Measurements from ENCODE around the gene ATCAY.
"Not testable (repeated sequence)": the region's sequence is repeated elsewhere in the genome, so short reads cannot be mapped to it uniquely, and the experiment has no call there.

ATCAY gene

DNA sequence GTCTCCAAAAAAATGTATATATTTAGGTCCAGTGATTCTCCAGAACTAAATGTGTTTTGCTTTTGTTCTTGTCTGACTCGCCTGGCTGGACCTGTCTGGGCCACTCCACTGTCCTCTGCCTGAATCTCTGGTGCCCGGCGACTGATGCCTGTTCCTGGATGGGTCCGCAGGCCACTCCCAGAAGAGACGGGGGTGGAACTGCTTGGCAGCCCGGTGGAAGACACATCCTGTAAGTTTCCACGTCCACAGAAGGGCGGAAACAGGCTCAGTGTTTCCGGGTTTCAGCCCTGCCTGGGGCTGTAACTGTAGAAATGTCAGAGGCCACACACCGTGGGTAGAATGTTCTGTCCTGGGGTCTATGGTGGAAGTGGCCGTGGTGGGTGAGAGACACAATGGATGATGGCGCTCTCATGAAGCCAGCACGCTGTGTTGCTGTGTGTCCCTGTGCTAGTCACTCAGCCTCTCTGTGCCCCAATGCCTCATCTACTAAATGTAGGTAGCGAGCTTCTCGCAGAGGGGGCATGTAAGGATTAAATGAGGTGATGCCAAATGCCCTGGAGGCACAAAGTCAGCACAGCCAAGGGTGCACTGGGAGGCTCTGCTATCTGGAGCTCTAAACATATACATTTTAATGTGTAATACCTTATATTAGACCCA, 22.0 kb downstream of the ATCAY start:
- no peak for DNase-seq (ENCODE audit: low read depth)

DNA sequence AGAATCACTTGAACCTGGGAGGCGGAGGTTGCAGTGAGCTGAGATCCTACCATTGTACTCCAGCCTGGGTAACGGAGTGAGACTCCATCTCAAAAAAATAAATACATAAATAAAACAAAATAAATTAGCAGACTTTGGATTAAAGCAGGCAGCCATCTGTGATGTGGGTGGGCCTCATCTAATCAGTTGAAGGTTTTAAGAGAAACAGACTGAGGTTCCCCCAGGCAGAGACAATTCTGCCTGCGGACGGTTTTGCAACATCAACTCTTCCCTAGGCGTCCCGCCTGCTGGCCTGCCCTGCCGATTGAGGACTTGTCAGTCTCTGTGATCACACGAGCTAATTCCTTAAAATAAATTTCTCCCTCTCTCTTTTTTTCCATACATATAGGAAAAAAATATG, 23.7 kb downstream of the ATCAY start:
- no peak for DNase-seq (ENCODE audit: low read depth)

DNA sequence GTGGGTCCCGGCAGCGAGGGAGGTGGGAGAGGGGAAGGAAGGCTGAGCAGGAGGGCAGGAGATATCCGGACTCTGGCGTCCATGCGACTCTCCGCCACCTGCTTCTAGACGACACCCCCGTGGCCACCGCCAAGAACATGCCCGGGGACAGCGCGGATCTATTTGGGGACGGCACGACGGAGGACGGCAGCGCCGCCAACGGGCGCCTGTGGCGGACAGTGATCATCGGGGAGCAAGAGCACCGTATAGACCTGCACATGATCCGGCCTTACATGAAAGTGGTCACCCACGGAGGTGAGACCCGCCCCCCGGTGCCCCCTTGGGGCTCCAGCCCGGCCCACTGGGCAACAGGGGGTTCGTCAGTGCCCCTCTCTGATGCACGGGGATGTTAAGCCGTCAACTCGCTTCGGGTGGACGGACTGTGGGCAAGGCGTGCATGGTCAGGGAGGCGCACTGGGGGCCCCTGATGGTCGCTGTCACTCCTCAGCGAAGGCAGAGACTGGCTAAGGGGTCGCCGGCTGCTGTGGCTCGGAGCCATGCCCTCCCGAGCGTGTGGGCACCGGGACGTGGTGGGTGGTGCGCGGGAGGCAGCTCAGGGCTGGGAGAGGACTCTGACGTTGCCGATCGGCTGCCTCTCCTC, 27.3 kb downstream of the ATCAY start:
- DNase-seq (ENCODE audit: low read depth): no peak

DNA sequence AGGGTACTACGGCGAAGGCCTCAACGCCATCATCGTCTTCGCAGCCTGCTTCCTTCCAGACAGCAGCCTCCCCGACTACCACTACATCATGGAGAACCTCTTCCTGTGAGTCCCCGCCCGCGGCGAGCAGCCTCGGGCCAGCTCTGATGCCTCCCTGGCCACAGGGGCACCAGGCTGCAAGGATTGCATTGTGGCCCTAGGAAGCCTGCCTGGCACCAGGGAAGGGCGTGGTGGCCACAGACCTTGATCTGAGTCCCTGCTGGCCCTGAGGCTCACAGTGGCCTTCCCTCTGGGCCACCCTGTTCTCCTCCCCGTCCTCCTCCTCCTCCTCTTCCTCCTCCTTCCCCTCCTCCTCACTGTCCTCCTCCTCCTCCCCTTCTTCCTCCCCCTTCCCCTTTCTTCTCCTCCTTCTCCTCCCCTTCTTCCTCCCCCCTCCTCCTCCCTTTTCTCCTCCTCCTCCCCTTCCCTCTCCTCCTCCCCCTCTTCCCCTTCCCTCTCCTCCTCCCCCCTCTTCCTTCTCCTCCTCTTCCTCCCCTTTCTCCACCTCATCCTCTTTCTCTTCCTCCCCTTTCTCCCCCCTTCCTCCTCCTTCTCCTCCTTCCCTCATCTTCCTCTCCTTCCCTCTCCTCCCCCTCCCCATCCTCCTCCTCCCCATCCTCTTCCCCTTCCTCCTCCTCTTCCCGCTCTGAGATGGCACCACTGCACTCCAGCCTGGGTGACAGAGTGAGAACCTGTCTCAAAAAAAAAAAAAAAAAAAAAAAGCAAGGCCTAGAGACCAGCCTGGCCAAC, 28.0 kb downstream of the ATCAY start:
- no peak for DNase-seq (ENCODE audit: low read depth)

DNA sequence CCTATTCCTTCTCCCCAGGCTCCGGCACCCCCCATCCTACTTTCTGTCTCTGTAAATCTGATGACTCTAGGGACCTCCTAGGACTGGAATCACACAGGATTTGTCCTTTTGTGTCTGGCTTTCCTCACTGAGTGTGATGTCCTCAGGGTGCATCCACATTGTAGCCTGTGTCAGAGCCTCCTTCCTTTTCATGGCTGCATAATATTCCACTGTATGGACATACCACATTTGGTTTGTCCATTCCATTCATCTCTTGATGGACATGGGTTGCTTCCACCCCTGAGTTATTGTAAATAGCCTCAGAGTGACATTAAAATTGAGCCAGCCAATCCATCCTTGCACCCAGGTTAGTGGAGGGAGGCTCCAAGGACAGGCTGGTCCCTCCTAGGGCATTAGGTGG, 29.6 kb downstream of the ATCAY start:
- DNase-seq (ENCODE audit: low read depth): no peak

DNA sequence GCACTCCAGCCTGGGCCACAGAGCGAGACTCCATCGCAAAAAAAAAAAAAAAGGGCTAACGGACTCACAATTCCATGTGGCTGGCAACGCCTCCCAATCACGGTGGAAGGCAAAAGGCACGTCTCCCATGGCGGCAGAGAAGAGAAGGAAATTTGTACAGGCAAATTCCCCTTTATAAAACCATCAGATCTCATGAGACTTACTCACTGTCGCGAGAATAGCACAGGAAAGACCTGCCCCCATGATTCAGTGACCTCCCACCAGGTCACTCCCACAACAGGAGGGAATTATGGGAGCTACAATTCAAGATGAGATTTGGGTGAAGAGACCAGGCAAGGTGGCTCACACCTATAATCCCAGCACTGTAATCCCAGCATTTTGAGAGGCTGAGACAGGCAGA, 33.7 kb downstream of the ATCAY start:
- no peak for DNase-seq (ENCODE audit: low read depth)

DNA sequence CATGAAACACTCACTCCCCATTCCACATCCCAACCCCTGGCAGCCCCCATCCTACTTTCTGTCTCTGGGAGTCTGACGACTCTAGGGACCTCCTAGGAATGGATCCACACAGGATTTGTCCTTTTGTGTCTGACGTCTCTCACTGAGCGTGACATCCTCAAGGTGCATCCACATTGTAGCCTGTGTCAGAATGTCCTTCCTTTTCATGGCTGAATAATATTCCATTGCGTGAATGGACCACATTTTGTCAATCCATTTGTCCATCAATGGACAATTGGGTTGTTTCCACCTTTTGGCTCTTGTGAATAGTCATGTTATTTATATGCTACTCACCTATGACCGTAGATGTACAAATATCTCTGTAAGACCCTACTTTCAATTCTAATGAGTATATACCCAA, 35.5 kb downstream of the ATCAY start:
- DNase-seq (ENCODE audit: low read depth): no peak

DNA sequence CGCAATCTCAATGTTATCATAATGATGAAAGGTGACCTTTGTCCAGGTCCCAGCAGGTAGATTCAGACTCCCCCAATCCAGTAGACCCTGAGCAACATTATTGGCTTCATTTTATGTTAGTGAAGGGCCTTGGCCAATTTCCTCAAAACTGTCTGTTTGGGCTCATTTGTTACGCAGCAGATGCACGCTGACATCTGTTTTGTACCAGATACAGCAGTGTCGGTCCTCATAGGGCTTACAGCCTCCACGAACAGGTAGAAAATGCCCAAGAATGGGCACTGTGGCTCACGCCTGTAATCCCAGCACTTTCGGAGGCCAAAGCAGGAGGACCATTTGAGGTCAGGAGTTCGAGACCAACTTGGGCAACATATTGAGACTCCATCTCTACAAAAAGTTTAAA, 39.3 kb downstream of the ATCAY start:
- no peak for DNase-seq (ENCODE audit: low read depth)

DNA sequence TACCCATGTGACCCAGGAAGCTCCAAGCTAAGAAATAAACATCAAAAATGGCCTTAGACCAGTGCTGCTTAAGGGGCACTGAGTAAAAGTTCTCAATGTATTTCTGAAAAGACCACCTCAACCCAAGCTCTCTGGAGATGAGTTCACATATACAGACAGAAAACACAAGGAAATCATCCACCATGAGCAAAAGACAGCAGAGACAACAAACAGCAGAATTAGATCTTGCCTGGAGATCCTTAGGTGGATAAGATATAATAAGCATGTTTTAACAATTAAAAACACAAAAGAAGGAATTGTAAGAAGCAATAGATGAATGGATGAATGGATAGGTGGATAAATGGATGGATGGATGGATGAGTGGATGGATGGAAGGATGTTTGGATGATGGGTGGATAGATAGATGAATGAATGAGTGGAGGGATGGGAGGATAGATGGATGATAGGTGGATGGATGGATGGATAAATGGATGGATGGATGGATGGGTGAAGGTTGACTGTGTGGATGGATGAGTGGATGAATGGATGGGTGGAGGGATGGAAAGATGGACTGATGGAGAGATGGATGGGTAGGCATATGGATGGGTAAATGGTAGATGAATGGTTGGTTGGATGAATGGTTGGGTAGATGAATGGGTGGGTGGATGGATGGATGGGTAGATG, 42.7 kb downstream of the ATCAY start:
- DNase-seq (ENCODE audit: low read depth): no peak

DNA sequence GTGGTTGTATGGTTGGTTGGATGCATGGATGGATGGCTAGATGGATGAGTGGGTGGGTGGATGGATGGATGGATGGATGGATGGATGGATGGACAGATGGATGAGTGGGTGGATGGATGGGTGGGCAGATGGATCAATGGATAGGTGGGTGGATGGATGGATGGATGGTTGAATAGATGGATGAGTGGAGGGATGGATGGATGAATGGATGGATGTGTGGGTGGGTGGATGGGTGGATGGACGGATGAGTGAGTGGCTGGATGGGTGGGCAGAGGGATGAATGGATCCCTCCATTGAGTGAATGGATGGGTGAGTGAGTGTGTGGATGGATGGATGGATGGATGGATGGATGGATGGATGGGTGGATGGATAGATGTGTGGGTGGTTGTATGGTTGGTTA, 43.4 kb downstream of the ATCAY start:
- DNase-seq (ENCODE audit: low read depth): no peak

DNA sequence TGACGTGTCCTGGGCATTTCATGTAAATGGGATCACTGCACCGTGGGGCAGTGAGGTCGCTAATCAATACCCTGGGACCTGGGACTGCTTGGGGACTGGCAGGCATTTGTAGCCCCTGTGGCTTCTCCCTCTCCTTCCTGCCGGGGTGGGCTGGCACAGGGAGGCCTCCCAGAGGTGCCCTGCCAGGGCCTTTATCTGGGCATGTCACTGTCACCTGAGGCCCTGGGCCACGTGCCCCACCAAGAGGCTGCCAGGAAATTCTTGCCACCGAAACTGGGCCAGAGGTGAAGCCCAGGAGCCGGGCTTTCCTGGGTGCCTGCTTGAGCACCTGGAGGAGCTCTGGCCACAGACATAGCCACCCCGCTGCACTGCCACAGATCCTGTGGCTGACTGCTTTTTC, 50.6 kb downstream of the ATCAY start:
- DNase-seq (ENCODE audit: low read depth): no peak

DNA sequence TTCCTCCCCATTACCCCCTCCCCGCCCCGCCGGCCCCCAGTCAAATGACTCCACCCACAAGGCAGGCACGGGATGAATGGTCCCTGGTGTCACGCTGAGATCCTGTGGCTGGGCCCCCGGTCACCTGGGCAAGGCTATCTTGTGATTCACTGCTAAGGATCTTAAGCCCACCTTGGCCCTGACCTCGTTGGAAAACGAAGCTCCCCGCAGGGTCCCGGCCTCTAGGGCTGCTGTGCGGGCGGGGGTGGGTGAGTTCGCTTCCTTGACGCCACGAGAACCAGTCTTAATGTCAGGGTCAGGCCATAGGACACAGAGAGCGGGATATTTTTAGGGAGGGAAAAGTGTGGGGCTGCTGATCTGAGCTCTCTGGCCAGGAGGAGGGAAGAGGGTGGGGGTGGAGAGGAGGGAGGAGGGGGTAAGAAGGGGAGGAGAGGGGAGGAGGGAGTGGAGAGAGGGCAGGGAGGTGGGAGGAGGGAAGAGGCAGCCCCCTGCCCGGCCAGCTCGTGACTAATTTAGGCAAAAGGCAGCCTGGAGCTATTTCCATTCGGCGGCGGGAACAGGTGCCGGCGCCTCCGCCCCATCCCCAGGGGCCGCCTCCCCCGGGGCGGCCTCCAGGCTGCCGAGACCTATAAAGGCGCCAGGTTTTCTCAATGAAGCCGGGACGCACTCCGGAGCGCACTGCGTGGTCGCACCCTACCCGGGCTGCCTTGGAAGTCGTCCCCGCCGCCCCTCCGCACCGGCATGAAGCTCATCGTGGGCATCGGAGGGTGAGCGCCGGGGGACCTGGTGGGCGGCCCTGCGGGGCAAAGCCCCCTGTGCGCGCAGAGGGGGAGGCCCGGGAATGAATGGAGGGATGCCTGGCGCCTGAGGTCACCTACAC, 52.7 kb downstream of the ATCAY start, which contains the start of gene NMRK2:
NMRK2 (plus strand) TSS at position 139 of the 880 bp plus-strand sequence; CDS start at position 742, 603 bp downstream.
- no peak for DNase-seq (ENCODE audit: low read depth)

DNA sequence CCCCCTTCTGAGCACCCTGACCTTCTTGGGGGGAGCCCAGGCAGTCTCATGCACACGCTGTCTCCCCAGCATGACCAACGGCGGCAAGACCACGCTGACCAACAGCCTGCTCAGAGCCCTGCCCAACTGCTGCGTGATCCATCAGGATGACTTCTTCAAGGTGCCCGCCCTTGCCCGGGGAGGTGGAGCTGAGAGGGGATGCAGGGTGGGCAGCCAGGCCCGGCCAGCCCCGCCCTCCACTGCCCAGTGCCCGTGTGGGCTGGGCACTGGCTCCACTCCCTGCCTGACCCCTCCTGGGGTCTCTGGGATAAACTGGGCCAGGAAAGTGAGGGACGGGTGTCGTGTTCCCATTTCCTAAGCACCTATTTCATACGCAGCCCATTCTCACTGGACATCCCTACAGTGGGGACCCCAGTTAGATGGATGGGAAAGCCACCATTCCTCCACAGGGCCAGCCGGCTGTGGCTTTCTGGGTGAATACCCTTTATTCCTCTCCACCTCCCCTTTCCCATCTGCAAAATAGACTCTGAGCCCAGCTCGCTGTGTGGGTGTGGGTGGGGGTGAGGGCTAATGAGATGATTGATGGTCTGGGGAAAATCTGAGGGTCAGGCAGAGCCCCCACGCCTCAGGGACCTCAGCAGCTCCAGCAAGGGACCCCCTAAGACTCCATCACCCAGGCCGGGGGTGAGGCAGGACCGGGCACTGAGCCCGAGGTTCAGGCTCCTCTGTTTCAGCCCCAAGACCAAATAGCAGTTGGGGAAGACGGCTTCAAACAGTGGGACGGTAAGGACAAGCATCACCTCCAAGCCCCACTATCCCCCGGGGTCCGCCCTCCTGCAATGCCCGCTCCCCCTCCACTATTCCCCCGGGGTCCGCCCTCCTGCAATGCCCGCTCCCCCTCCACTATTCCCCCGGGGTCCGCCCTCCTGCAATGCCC, 56.3 kb downstream of the ATCAY start:
- DNase-seq (ENCODE audit: low read depth): no peak

DNA sequence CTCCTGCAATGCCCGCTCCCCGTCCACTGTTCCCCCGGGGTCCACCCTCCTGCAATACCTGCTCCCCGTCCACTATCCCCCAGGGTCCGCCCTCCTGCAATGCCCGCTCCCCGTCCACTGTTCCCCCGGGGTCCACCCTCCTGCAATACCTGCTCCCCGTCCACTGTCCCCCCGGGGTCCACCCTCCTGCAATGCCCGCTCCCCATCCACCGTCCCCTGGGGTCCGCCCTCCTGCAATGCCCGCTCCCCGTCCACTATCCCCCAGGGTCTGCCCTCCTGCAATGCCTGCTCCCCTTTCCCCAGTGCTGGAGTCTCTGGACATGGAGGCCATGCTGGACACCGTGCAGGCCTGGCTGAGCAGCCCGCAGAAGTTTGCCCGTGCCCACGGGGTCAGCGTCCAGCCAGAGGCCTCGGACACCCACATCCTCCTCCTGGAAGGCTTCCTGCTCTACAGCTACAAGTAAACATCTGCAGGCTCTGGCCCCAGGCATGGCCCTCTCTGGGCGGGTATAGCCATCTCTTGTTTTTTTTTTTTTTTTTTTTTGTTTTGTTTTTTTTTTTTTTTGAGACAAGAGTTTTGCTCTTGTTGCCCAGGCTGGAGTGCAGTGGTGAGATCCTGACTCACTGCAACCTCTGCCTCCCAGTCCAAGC, 57.9 kb downstream of the ATCAY start:
- DNase-seq (ENCODE audit: low read depth): not testable (repeated sequence)

DNA sequence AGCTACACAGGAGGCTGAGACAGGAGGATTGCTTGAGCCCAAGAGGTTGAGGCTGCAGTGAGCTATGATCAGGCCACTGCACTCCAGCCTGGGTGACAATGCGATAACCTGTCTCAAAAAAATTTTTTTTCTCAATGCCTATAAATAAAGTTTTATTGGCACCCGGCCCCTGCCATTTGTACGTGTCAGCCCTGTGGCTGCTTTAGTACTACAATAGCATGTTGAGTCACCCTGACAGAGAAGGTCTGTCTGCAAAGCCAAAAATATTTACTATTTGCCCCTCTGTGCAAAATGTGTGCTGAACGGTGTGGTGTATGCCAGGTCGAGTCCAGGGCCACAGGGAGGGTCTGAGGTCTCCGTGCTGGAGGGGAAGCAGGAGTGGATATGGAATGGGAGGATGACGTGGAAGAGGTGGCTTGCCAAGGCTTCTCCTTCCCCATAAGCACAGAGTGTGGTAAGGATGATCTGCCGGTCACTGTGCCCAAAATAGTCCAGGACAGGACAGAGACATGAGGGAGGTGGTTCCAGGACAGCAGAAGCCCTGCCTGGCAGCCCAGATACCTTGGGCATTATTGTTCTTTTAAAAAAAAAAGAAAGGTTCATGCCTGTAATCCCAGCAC, 62.4 kb downstream of the ATCAY start:
- no peak for DNase-seq (ENCODE audit: low read depth)

DNA sequence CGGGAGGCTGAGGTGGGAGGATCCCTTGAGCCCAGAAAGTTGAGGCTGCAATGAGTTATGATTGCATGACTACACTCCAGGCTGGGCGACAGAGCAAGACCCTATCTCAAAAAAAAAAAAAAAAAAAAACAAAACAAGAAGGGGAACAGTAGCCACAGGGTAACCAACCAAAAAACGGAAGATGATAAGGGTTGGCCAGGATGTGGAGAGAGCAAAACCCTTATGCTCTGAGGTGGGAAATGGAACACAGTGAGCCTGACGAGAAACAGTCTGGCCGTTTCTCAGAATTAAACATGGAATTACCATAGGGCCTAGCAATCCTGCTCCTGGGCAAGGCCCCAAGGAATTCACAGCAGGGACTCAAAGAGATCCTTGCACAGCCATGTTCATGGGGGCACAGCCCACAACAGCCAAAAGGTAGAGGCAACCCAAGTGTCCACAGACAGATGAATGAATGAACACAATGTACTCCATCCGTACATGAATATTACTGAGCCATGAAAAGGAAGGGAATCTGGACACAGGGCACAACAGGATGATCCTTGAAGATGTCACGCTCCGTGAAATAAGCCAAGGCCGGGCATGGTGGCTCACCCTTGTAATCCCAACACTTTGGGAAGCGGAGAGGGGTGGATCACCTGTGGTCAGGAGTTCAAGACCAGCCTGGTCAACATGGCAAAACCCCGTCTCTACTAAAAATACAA, 63.7 kb downstream of the ATCAY start:
- DNase-seq (ENCODE audit: low read depth): no peak

DNA sequence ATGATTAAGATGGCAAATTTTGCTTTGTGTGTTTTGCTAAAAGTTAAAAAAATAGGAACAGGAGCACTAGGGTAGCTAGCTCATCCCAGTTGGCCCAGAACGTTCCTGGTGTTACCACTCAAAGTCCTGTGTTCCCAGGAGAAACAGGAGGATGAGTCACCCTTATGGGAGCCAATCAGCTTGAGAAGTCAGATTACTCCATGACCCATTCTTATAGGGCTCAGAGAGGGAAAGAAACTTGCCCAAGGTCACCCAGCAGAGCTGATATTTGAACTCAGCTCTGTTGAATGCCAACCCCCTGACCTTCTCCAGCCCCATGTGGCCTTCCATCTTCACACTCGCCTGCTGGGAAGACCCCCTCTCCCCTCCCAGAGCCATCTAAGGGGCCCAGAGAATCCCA, 65.4 kb downstream of the ATCAY start:
- DNase-seq (ENCODE audit: low read depth): peak; percentile 28

DNA sequence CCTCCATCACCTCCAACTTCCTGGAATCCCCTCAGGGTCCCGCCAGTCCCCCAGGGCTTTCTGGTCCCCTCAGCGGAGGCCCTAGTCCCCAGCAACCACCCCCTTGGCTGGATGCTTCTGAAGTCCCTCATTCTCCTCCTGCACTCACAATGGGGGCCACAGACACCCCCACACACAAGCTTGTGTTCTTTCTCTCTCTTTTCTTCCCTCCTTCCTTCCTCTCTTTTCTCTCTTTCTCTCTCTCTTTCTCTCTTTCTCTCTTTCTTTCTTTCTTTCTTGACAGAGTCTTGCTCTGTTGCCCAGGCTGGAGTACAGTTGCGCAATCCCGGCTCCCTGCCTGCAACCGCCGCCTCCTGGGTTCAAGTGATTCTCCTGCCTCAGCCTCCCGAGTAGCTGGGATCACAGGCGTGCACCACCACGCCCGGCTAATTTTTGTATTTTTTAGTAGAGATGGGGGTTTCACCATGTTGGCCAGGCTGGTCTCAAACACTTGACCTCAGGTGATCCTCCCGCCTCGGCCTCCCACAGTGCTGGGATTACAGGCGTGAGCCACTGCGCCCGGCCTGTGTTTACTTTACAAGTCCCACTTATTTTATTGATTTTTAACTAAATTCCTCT, 66.9 kb downstream of the ATCAY start:
- not testable (repeated sequence) for DNase-seq (ENCODE audit: low read depth)
